Keratinocyte (primary cell): ENCODE results near the gene MYT1. TPM values are rescaled to one million over a fixed set of nuclear protein-coding genes. Genes with fewer than 3 reads are reported as not detected.

Source experiments
- DNase-seq: peaks from one replicate; pipeline ENCODE4 v3.0.0-alpha.2; 2011; ENCODE audit warnings: low read depth, missing footprints, low spot score
- FAIRE-seq: peaks from 2 replicates; lab custom pipeline; 2011; peaks lifted over from hg19 to GRCh38; lab: Jason Lieb, UNC
- H2AFZ ChIP-seq: 2 replicates; pipeline ENCODE4 v1.6.0; 2012; ENCODE audit warnings: low read length, control low read depth, inconsistent platforms; ENCODE audit not compliant: control insufficient read depth
- H3K27ac ChIP-seq: 2 replicates; pipeline ENCODE4 v1.5.1; 2011; ENCODE audit warnings: low read length; ENCODE audit not compliant: control insufficient read depth, insufficient read depth
- H3K27me3 ChIP-seq: 3 replicates; pipeline ENCODE4 v1.6.0; 2011; ENCODE audit warnings: low read length; ENCODE audit not compliant: control insufficient read depth, insufficient read depth; ENCODE audit errors: extremely low read depth
- H3K36me3 ChIP-seq, 2 experiments: 2 replicates in 1 of 2; 3 replicates in 1 of 2; pipeline ENCODE4 v1.5.1; 2011; ENCODE audit warnings: low read length in 2 of 2, mild to moderate bottlenecking in 1 of 2; ENCODE audit not compliant: control insufficient read depth in 2 of 2, insufficient read depth in 2 of 2; ENCODE audit errors: extremely low read depth in 1 of 2
- H3K4me1 ChIP-seq: 3 replicates; pipeline ENCODE4 v1.5.1; 2011; ENCODE audit warnings: low read length; ENCODE audit not compliant: control insufficient read depth, insufficient read depth; ENCODE audit errors: extremely low read depth
- H3K4me2 ChIP-seq: 3 replicates; pipeline ENCODE4 v1.6.0; 2011; ENCODE audit warnings: low read depth, low read length; ENCODE audit not compliant: control insufficient read depth, insufficient read depth; ENCODE audit errors: extremely low read depth
- H3K4me3 ChIP-seq, 3 experiments: fragments of 200-600 bp in 1 of 3; sonication (generic) in 1 of 3; 2 replicates in 2 of 3; 3 replicates in 1 of 3; pipeline ENCODE4 v1.5.1; 2011 to 2016; ENCODE audit warnings: low read length in 3 of 3, mild to moderate bottlenecking in 3 of 3, control low read depth in 2 of 3, inconsistent platforms in 1 of 3, low read depth in 1 of 3, mixed read lengths in 1 of 3, mixed run types in 1 of 3, moderate library complexity in 1 of 3; ENCODE audit not compliant: control insufficient read depth in 2 of 3, insufficient read depth in 2 of 3; ENCODE audit errors: extremely low read depth in 1 of 3
- H3K79me2 ChIP-seq: 2 replicates; pipeline ENCODE4 v1.6.0; 2012; ENCODE audit warnings: low read length; ENCODE audit not compliant: control insufficient read depth, insufficient read depth
- H3K9ac ChIP-seq: 3 replicates; pipeline ENCODE4 v1.6.0; 2011; ENCODE audit warnings: low read length; ENCODE audit not compliant: control insufficient read depth, insufficient read depth; ENCODE audit errors: extremely low read depth
- H3K9me1 ChIP-seq: 3 replicates; pipeline ENCODE4 v1.6.0; 2011; ENCODE audit warnings: low read length; ENCODE audit not compliant: control insufficient read depth, insufficient read depth; ENCODE audit errors: extremely low read depth
- H3K9me3 ChIP-seq: 2 replicates; pipeline ENCODE4 v1.5.1; 2012; ENCODE audit warnings: low read depth, low read length; ENCODE audit not compliant: control insufficient read depth
- H4K20me1 ChIP-seq: 3 replicates; pipeline ENCODE4 v1.6.0; 2011; ENCODE audit warnings: low read length; ENCODE audit not compliant: control insufficient read depth, insufficient read depth; ENCODE audit errors: extremely low read depth
- EZH2 ChIP-seq: IDR thresholded peaks from one replicate; pipeline ENCODE4 v1.6.1; 2012; ENCODE audit warnings: inconsistent platforms, mild to moderate bottlenecking, low read length, moderate library complexity
- dilution Hi-C: fragments of 300-500 bp; cut with MboI; formaldehyde crosslinking; loops from one replicate; pipeline ENCODE4 v1.7.0; 2020; ENCODE audit warnings: low sequenced_read_pairs; ENCODE audit not compliant: extremely low pct_ligation_motif_present
- polyA plus RNA-seq, 5 experiments: library from polyadenylated mRNA; depleted of rRNA in 3 of 5; stranded (reverse) in 3 of 5; stranded (forward) in 1 of 5; unstranded in 1 of 5; fragments of >200 nt; gene quantifications; 1 replicate in 1 of 5; 2 replicates in 3 of 5; 3 replicates in 1 of 5; pipeline versions ENCODE4 v1.2.1 to v1.2.3, GENCODE V29; 2011 to 2012; ENCODE audit warnings: missing spikeins in 2 of 5, low read depth in 1 of 5, low replicate concordance in 1 of 5
- TF ChIP-seq, protein P1 (sequence below), 3 experiments: IDR thresholded peaks in 1 of 3; conservative IDR thresholded peaks in 1 of 3; optimal IDR thresholded peaks in 1 of 3; 2 replicates in 2 of 3; 3 replicates in 1 of 3; pipeline versions ENCODE3 to v1.5.1; 2011; ENCODE audit warnings: low read length in 3 of 3, mild to moderate bottlenecking in 3 of 3, moderate library complexity in 2 of 3, control low read depth in 1 of 3, inconsistent platforms in 1 of 3; ENCODE audit not compliant: insufficient read depth in 2 of 3; ENCODE audit errors: extremely low read depth in 1 of 3

The MYT1 gene
- polyA plus RNA-seq, 1 donor (not counting 4 experiments of a cell fraction or from before 2014, with no cell fraction given): not detected

DNA sequence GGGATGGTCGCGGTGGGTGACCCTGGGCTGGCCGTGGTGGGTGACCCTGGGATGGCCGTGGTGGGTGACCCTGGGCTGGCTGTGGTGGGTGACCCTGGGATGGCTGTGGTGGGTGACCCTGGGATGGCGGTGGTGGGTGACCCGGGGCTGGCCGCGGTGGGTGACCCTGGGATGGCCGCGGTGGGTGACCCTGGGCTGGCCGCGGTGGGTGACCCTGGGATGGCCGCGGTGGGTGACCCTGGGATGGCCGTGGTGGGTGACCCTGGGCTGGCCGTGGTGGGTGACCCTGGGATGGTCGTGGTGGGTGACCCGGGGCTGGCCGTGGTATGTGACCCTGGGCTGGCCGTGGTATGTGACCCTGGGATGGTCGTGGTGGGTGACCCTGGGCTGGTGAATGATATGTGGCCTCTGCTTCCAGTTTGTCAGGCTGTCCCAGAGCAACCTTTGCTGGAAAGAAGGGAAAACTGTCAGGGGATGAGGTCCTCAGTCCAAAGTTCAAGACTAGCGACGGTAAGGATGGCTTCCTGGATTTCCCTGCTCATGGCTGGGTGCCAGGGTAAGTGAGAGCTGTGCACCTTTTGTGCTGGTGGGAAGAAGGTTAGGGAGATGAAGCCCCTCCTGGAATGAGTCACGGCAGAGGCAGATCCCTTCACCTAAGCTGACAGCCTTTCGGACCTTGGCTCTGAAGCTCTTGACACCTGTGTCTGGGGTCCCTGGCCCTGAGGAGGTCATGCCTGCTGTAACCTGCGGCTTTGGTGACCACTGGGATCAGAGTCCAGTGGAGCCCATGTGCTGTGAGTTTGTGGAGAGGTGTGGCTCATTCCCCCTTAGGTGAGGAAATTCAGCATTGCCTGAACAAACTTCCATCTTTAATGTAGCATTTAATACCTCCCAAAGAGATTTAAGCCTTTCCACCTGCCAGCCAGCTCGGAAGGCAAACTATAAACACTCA lies 72.2 kb downstream of the MYT1 start:
- peaks cover 9% of the 10 kb centered on the region for H3K27me3 ChIP-seq
- no peak overlapping the region for H3K27ac ChIP-seq
- no peaks in the 10 kb centered on the region for H3K4me1 ChIP-seq
- dilution Hi-C loops: no loop called here
- H2AFZ ChIP-seq: no peak overlapping the region
- no peak for FAIRE-seq
- no peak overlapping the region for H3K4me2 ChIP-seq
- no peak for DNase-seq
- TF ChIP-seq, protein P1, sequence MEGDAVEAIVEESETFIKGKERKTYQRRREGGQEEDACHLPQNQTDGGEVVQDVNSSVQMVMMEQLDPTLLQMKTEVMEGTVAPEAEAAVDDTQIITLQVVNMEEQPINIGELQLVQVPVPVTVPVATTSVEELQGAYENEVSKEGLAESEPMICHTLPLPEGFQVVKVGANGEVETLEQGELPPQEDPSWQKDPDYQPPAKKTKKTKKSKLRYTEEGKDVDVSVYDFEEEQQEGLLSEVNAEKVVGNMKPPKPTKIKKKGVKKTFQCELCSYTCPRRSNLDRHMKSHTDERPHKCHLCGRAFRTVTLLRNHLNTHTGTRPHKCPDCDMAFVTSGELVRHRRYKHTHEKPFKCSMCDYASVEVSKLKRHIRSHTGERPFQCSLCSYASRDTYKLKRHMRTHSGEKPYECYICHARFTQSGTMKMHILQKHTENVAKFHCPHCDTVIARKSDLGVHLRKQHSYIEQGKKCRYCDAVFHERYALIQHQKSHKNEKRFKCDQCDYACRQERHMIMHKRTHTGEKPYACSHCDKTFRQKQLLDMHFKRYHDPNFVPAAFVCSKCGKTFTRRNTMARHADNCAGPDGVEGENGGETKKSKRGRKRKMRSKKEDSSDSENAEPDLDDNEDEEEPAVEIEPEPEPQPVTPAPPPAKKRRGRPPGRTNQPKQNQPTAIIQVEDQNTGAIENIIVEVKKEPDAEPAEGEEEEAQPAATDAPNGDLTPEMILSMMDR (optimal IDR thresholded peaks at IDR 0.05 in 1 of 3, IDR thresholded peaks at IDR 0.05 in 1 of 3, conservative IDR thresholded peaks at IDR 0.05 in 1 of 3; ENCODE audit: extremely low read depth in 1 of 3, insufficient read depth in 2 of 3, low read length in 3 of 3): no peak
- TF ChIP-seq EZH2: no peak
- no peaks in the 10 kb centered on the region for H4K20me1 ChIP-seq
- H3K9ac ChIP-seq: no peak overlapping the region
- no peaks in the 10 kb centered on the region for H3K79me2 ChIP-seq
- no peaks in the 10 kb centered on the region for H3K36me3 ChIP-seq
- no peaks in the 10 kb centered on the region for H3K9me3 ChIP-seq
- no peak overlapping the region for H3K4me3 ChIP-seq
- no peaks in the 10 kb centered on the region for H3K9me1 ChIP-seq

DNA sequence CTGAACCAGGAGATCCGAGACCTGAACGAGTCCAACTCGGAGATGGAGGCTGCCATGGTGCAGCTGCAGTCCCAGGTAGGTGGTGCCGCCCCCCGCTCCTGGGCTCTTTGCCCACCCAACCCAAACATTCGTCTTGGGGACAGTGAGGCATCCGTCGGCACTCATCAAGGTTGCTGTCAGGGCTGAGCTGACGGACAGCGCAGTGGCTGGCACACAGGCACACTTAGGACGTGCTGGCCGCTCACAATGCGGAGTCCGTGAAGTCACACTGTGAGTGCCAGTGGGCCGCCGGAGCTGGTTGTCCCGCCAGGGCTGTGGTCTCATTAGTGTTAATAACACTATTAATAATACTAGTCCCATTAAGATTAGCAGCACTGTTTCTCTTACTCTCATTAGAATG lies 73.1 kb downstream of the MYT1 start:
- Histone ChIP-seq H3K36me3 (no peaks in the 10 kb centered on the region), H3K9me3 (no peaks in the 10 kb centered on the region), H3K4me3 (no peak overlapping the region), H2AFZ (no peak overlapping the region), H3K4me2 (no peak overlapping the region), H3K4me1 (no peaks in the 10 kb centered on the region), H3K9me1 (no peaks in the 10 kb centered on the region), H3K27ac (no peak overlapping the region), H3K79me2 (no peaks in the 10 kb centered on the region), H3K27me3 (peaks cover 14% of the 10 kb centered on the region), H3K9ac (no peak overlapping the region), H4K20me1 (no peaks in the 10 kb centered on the region)
- dilution Hi-C loops: no loop called here
- no peak for TF ChIP-seq EZH2
- TF ChIP-seq, protein P1 (optimal IDR thresholded peaks at IDR 0.05 in 1 of 3, IDR thresholded peaks at IDR 0.05 in 1 of 3, conservative IDR thresholded peaks at IDR 0.05 in 1 of 3; ENCODE audit: extremely low read depth in 1 of 3, insufficient read depth in 2 of 3, low read length in 3 of 3): no peak
- FAIRE-seq (no peak), DNase-seq (no peak)
